ENCODE measurements around the gene WNT7B.

The WNT7B gene

DNA sequence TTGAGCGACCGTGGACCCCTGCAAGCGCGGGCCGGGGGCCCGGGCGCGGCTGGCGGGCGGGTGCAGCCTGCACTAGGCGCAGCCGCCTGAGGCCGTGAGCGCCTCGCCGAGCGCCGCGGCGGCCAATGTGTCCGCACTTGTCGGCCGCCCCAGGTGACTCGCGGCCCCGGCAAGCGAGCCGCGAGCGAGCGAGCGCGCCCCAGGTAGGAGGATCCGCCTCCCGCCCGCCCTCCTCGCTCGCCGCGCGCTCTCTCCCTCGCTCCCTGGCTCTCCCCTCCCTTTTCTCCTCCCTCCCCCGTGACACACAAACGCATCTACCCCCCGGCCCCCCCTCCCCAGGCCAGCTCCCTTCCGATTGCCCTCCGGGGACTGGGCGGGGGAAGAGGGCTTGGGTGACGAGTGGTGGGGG, at the start of gene WNT7B:
Gene WNT7B (minus strand): TSS at position 160 of the 409 bp plus-strand sequence. CDS start 408 bp downstream, outside the sequence.
- no peak for DNase-seq (ENCODE audit: low spot score)

DNA sequence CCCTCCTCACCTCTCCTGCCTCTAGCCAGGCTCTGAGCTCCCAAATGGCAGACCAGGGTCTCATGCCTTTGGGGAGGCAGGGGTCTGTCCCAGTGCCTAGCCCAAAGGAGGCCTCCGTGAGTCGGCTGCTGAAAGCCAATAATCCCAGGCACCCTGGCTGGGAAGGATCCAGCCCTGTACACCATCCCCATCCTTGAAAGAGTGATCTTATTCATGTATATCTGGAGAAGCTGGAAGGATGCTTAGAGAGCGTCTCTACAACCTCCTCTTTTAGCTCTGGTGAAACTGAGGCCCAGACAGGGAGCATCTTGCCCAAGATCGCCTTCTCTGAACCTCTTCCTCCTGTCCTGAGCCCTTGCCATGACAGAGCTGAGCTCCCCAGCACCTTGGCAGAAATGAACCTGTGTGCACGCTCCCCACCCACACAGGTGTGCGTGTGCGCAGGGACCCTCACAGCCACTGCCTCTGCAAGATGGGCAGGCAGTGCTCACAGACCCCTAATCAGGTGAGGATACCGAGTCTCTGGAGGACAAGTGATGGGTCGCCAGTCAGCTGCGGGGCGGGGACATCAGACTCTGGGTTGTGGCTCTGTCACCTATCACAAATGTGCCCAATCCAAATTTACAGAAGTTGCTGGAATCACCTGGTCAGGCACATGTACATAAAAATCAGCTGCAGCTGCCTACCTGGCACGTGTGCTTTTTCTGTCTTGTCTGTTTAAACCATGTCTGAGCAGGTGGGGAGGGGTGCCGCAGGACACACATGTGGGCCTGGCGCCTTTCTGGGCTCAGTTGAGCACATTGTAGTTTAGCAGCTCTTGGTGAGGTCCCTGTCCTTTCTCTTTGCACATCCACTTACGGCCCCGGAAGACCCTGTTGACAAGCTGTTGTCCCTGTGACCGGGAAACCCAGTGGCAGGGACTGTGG, 49.3 kb upstream of the WNT7B start:
- DNase-seq (ENCODE audit: low spot score), result no peak

DNA sequence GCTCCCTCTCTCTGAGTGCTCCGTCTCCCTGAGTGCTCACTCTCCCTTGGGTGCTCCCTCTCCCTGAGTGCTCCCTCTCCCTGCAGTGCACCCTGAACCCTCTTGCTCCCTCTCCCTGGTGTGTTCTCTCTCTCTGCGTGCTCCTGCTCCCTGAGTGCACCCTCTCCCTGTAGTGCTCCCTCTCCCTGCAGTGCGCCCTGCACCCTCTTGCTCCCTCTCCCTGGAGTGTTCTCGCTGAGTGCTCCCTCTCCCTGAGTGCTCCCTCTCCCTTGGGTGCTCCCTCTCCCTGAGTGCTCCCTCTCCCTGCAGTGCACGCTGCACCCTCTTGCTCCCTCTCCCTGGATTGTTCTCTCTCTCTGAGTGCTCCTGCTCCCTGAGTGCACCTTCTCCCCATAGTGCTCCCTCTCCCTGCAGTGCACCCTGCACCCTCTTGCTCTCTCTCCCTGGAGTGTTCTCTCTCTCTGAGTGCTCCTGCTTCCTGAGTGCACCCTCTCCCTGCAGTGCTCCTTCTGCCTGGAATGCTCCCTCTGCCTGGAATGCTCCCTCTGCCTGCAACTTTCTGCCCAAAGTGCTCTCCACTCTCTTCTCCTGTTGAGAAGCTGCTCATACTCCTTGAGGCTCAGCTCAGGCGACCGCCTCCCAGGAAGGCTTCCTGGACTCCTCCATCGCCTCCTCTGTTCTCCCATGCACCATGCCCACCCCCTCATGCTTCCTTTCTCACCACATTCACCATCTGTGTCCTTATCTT, 48.4 kb upstream of the WNT7B start:
- no peak for DNase-seq (ENCODE audit: low spot score)

DNA sequence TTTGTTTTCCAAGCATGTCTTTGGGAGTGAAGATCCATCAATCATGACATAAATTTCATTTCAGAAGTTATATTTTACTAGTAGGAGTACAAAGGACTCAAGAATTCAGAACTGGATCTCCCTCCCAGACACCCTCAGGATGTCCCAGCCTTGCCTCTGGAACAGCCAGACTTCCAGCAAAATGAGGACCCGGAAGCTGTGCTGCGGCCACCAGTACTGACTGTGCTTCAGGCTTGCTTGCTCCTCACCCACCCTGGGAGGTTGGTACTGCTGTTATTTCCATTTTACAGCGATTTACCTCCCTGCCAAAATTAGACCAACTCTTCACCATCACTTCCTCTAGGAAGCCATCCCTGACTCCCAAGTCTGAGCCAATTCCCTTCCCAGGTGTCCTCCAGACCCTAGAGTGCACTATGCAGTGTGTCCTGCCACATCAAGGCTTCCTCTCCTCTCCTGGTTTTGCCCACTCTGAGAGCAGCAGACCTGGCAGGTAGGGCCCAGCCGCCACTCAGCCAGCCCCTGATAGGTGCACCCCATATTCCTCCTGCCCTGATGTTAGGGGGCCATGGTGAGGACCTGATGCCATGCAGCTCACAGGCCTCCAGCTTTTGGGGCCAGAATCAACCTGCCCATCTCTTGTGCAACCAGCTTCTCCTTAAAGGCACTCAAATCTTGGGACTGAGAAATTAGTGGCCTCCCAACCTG, 47.3 kb upstream of the WNT7B start:
- DNase-seq (ENCODE audit: low spot score), result no peak

DNA sequence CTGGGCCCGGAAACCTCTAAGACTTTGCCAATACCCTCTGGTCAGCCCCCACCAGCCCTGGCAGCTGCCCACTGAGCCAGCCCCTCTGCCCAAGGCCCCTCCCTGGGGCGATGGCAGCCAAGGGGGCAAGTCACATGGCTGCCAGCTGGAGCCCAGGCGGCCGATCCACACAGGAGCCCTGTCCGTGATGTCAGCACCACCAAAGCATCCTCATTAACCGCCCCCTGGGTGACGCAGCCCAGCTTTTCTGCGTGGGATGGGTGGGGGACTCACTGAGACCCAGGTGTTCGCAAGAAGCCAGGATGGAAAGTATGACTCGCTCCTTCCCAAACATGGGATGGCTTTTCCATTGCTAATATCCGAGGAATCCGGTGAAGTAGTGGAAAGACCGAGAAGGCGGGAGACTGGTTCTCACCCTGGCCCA, 46.6 kb upstream of the WNT7B start:
- DNase-seq (ENCODE audit: low spot score), result no peak

DNA sequence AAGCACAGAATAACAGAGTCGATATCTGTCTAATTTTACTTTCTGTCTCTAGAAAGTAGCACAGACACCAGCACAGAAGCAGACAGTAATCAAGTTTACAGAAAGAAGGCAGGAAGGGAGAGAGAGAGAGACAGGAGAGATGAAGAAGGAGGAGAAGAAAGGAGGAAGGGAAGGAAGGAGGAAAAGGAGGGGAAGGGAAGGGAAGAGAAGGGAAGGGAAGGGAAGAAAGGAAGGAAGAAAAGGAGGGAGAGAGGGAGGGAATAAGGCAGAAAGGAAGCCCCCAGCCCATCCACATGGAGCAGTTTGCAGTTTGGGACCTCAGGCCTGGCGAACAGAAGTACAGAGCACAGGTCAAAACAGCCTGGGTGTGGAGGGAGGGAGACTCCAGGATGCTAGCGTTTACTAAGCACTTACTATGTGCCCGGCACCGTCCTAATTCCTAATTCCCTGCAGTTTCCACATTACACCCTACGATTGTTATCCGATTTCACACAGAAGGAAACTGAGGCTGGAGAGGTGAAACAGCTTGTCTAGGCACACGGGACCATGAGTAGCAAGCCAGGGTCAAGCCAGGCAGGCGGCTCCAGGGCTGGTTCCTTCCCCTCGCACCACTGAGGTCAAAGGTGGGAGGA, 46.0 kb upstream of the WNT7B start:
- DNase-seq (ENCODE audit: low spot score), result no peak

DNA sequence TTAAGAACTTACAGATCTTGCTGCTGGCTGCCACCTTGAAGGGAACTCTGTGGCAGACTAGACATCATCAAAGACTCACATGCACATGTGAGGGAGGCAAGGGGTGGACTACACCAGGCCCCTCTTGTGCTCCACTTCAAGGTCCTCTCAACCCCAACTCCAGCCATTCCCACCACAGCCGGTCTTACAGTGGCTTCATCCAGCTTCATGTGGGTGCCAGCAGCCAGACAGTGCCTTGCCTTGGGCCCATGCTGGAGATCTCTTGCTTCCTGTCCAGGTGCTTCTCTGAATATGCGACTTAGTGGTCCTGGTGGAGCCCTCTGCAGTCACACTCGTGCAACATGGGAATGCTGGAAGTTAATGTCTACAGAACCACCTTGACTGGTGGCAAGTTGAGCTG, 44.6 kb upstream of the WNT7B start:
- DNase-seq (ENCODE audit: low spot score), result no peak

DNA sequence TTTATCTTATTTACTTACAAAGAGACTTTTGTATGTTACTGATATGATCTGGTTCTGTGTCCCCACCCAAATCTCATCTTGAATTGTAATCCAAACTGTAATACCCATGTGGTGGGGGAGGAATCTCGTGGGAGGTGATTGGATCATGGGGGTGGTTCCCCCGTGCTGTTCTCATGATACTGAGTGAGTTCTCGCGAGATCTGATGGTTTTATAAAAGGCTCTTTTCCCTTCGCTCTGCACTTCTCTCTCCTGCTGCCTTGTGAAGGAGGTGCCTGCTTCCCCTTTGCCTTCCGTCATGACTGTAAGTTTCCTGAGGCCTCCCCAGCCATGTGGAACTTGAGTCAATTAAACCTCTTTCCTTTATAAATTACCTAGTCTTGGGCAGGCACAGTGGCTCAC, 42.4 kb upstream of the WNT7B start:
- no peak for DNase-seq (ENCODE audit: low spot score)

DNA sequence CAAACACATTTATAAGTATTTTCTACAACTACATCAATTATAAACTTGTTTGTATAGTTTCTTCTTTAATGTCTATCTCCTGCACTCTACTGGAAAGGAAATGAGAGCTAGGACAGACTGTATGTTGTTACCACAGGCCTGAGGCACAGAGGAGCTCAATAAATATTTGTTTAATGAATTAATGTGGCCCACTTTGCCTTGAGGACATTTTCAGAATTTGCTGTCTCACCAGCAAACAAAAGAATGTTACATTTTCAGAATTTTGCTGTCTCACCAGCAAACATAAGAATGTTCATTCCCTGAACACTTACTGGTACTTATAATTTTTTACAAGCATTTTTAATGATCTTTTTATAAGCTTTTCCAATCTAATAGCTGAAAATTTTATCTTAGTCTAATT, 41.9 kb upstream of the WNT7B start:
- no peak for DNase-seq (ENCODE audit: low spot score)

DNA sequence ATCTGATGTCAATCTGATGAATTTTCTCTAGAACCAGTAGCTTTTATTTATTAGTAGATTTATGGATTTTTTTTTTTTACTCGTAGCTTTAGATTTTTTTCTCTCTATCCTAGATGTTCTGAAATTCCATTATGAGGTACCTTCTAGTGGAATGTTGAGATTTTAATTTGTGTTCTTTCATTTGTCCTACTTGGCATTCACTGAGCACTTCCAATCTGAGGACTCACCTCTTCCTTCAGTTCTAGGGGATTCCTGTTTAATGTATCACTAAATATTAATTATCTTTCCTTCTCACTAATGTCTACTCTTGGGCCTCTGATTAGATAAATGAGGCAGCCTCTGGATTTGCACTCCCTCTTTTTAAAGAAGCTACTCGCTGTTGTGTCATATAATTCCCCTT, 40.2 kb upstream of the WNT7B start:
- no peak for DNase-seq (ENCODE audit: low spot score)

DNA sequence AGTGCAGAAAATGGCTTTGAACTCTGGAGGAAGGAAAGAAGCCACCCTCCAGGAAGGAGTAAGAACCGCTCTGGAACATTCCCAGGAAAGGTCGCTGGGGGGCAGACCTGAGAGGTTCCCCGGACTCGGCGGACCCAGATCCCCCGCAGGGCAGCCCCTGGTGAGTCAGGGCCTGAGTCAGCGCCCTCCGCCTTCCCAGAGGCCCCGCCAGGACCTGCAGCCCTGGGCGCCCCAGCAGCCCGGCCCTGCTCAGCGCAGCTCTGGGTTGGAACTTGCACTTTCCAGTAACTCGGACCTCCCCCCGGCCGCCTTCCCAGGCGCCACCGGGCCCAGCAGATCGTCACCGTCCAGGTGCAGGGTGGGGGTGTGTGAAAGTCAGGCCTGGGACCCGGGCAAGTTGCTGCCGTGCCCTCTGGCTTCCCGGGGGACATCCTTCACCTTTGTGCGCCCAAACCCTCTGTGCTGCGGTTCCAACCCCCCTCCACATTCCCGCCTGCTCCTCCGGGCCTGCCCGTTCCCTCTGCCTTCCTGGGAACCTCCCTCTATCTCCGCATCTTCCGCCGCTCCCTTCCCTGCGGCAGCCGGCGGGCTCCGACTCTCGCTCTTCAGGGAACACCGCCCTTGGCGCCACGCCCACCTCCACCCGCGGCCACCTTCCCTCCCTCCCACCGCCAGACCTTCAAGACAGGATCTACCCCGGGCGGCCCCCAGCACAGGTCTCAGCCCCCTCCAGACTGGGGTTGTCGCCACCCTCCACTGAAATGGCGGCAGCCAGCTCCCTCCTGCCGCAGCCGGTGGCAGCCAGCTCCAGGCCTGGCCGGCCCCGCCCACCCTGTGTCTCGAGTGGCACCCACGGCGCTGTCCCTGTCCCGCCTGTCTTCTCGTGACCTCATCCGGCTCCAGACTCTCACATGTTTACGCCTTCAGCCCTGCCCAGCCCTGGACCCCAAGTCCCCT, 36.8 kb upstream of the WNT7B start:
- peak; percentile 78 for DNase-seq (ENCODE audit: low spot score)

DNA sequence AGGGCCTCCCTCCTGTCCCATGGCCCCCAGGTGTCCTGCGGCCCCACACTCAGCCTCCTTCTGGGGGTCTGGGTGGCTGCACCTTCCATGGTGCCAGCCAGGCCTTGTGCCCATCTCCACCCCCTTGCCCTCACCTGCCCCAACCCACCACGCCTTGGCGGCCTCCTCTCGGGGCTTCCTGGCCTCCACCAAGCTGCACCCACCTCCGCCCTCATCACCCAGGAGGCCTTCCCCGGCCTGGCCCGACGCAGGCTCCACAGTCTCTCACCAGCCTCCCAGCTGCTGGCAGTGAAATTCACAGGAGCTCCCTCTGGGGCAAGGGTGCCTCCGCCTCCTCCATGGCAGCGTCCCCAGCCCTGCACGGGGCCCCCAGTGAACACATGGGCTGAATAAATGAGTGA, 35.9 kb upstream of the WNT7B start:
- DNase-seq (ENCODE audit: low spot score), result no peak

DNA sequence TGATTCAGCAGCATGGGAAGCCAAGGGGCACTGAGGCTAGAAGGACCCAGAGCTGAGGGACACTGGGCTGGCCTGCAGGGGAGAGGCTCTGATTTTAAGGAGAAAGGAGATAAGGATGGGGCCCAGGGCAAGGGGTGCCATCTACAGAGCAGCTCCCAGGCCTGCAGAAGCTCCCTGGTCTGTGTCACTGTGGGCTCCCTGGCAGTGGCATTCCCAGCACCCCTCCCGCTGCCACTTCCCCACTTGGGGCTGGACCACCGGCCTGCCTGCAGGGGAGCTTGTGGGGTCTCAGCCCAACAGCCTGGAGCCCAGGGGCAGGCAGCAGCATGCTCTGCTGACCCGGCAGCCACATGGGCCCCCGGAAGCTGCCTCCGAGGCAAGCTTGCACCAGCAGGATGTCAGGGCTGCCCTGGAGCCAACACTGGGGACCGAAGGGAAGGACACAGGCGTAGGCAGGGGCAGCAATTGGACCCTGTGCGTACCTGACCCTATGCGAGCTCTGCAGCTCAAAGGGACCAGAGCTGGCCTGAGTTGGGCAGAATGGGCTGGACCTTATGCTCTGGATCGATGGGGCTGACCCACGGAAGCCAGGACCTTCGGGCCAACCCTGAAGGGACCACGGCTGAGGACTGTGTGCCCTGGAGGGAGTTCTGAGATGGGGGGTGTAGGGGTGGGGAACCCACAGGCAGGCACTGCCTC, 35.4 kb upstream of the WNT7B start:
- no peak for DNase-seq (ENCODE audit: low spot score)

DNA sequence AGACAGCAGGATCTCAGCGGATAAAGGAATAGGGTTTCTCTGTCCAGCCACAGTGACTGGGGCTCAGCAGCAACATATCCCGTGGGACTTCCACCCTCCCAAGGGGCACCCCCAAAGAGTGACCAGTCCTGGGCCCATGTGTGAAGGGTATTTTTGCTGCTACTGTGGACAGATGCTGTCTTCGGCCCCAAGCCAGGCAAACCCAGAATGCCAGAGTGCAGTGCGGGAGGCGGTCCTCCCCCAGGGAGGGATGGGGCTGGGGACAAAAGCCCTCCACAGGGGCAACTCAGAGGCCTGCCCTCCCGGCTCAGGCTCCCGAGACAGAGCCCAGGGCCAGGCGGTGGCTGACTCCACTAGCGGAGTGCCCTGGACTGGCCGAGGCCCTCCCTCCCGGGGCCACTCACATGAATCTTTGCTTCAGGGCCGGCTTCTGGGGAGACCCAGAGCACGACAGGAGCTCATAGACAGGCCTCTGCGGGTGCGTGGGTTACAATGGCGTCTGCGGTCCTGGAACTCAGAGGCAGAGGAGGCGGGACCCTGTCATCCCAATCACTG, 34.7 kb upstream of the WNT7B start:
- no peak for DNase-seq (ENCODE audit: low spot score)

DNA sequence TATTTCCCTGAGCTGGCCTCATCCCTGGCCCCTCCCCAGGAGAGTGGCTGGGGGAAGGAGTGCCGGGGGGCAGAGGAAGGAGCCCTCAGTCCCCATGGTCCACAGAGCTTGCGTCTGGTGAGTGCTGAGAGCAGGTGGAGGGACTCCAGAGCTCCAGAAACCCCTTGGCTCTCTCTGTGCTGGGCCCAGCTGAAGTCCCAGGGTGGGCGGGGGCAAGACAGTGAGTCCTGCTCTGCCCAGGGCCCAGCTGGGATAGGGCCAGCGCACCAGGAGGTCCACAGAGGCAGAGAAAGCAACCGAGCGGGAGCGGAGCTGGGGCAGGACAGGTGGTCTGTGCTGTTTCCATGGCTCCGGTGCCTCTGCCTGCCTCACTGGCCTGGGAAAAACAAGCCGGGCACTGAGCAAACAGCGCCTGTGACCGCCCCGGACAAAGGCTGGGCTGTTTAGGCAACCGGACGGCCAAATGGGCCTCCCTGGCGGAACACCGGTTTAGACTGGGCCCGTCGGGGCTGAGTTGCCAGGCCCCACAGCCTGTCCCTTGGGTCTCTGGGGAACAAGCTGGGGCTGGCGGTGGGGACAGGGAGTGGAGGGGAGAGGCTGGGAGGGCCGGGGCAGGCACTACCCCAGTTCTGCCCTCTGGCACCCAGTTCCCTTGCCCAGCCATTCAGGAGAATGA, 34.1 kb upstream of the WNT7B start:
- DNase-seq (ENCODE audit: low spot score), result peak; percentile 82

DNA sequence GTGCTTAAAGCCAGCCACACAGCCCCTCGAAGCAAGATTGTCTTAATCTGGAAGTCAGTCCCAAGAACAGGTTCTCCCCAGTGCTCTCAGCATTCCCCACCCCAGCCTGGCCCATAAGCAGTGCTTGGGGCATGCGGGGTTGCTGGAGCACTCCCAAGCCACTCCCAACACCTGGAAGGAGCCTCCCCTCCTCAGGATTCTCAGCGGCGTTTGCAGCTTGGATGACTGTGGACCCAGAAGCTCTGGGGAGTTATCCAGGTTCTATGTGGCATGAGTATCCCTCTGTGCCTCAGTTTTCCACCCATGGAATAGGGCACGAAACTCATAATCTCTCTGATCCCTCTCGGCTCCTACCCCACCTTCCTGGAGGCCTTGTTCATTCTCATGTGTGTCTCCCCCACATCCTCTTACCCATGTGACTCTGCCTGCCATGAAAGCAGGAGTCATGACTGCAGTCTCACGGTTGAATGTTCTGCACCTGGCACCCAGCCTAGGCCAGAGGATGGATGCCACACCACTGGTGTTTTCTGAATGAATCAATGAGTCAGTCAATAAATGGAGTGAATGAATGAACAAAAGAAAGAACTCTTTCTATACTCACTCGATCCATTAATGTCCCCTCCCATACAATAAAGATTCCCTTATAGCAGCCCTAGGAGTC, 33.4 kb upstream of the WNT7B start:
- no peak for DNase-seq (ENCODE audit: low spot score)

DNA sequence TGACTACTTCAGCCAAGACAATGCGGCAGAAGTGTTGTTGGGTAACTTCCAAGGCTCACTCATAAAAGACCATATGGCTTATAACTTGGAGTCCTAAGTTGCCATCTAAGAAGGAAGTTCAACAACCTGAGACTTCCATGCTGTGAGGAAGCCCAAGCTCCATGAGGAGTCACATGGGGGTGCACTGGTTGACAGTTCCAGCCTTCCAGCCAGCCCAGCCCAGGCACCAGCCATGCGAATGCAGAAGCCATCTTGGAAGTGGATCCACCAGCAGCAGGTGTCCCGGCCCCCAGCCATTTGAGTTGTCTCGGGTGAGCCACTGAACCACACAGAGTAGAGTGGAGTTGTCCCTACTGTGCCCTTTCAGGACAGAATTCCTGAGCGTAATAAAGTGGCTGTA, 32.8 kb upstream of the WNT7B start:
- no peak for DNase-seq (ENCODE audit: low spot score)

DNA sequence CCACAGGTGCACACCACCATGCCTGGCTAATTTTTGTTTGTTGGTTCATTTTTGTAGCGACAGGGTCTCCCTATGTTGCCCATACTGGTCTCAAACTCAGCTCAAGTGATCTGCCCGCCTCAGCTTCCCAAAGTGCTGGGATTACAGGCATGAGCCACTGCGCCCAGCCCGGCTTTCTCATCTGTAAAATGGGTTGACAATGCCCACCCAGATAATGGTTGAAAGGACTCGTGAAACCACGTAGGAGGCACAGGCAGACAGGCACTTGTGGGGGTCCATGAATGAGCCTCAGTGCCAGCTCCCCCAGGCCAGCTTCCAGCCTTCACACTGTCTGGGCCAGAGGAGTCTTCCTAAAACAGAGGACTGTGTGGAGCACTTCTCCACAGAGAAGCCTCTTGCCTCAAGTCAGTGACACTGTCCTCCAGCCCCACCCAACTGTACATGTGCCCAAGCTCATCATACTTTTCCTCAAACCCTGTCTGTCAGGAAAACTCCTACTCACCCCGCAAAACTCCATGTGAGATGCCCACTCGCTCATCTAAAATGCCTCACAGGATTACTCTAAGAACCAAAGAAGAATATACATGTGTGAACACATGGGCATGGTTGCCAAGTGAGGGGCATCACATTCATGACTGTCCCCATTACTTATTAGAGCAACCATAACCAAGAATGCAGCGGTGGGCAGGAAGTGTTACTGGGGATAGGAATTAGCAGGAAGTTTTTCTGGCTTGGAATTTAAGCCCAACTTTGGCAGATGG, 32.1 kb upstream of the WNT7B start:
- no peak for DNase-seq (ENCODE audit: low spot score)
